Liver (tissue), 9 donors: Measurements from ENCODE around the gene ITPRID1. TPM values are rescaled to one million over a fixed set of nuclear protein-coding genes. Genes with fewer than 3 reads are reported as not detected.

Experiments used
- DNase-seq: peaks from one replicate; pipeline ENCODE4 v3.0.0-alpha.2; 2017; ENCODE audit warnings: low spot score
- H3K27ac ChIP-seq, 2 donors: one replicate each; pipeline ENCODE4 v1.7.0; 2013; ENCODE audit warnings: inconsistent platforms in 2 of 2, low read length in 2 of 2, control low read depth in 1 of 2, low read depth in 1 of 2, mild to moderate bottlenecking in 1 of 2
- H3K27me3 ChIP-seq, 4 donors: one replicate each; pipeline versions ENCODE4 v1.6.1 to v1.7.0; 2013; ENCODE audit warnings: low read length in 3 of 4, inconsistent platforms in 1 of 4, mild to moderate bottlenecking in 1 of 4, moderate library complexity in 1 of 4; ENCODE audit not compliant: control insufficient read depth in 4 of 4, insufficient read depth in 4 of 4
- H3K36me3 ChIP-seq, 4 donors: one replicate each; pipeline versions ENCODE4 v1.6.1 to v1.7.0; 2013; ENCODE audit warnings: low read length in 3 of 4, mild to moderate bottlenecking in 3 of 4, low read depth in 1 of 4, moderate library complexity in 1 of 4; ENCODE audit not compliant: control insufficient read depth in 4 of 4, insufficient read depth in 3 of 4
- H3K4me1 ChIP-seq, 4 donors: one replicate each; pipeline versions ENCODE4 v1.6.1 to v1.7.0; 2013; ENCODE audit warnings: low read length in 3 of 4, mild to moderate bottlenecking in 3 of 4, moderate library complexity in 1 of 4; ENCODE audit not compliant: control insufficient read depth in 4 of 4, insufficient read depth in 4 of 4
- H3K4me3 ChIP-seq, 3 donors: one replicate each; pipeline versions ENCODE4 v1.6.1 to v1.7.0; 2013; ENCODE audit warnings: low read length in 3 of 3, control low read depth in 1 of 3, low read depth in 1 of 3, mild to moderate bottlenecking in 1 of 3
- H3K9ac ChIP-seq, 2 donors: one replicate each; pipeline ENCODE4 v1.7.0; 2013; ENCODE audit warnings: low read length in 2 of 2, mild to moderate bottlenecking in 2 of 2, moderate library complexity in 2 of 2, control low read depth in 1 of 2, low read depth in 1 of 2
- H3K9me3 ChIP-seq, 4 donors: one replicate each; pipeline versions ENCODE4 v1.6.1 to v1.7.0; 2013; ENCODE audit warnings: low read length in 3 of 4; ENCODE audit not compliant: control insufficient read depth in 4 of 4
- CTCF ChIP-seq: fragments of 150-350 bp; IDR thresholded peaks from 2 replicates; pipeline ENCODE4 v1.5.1; 2017; ENCODE audit warnings: improper control_type of control experiment, low read depth, low read length; ENCODE audit not compliant: missing input control
- EGR1 ChIP-seq, 2 donors: IDR thresholded peaks; 2 replicates each; pipeline ENCODE4 v1.6.1; 2016 to 2018; ENCODE audit warnings: antibody characterized with exemption in 2 of 2, low read depth in 2 of 2
- FOXA2 ChIP-seq: IDR thresholded peaks from 2 replicates; pipeline ENCODE4 v1.6.1; 2016; ENCODE audit warnings: antibody characterized with exemption
- HNF4G ChIP-seq: IDR thresholded peaks from 2 replicates; pipeline ENCODE4 v1.6.1; 2016; ENCODE audit warnings: antibody characterized with exemption
- JUND ChIP-seq, 2 donors: IDR thresholded peaks; 2 replicates each; pipeline ENCODE4 v1.6.1; 2016; ENCODE audit warnings: antibody characterized with exemption in 2 of 2
- MAX ChIP-seq: IDR thresholded peaks from 2 replicates; pipeline ENCODE4 v1.6.1; 2016; ENCODE audit warnings: antibody characterized with exemption
- RAD21 ChIP-seq, 2 donors: IDR thresholded peaks; 2 replicates each; pipeline ENCODE4 v1.6.1; 2016; ENCODE audit warnings: antibody characterized with exemption in 2 of 2, mild to moderate bottlenecking in 2 of 2
- REST ChIP-seq: IDR thresholded peaks from 2 replicates; pipeline ENCODE4 v1.6.1; 2016; ENCODE audit warnings: antibody characterized with exemption, mild to moderate bottlenecking
- RXRA ChIP-seq, 2 donors: IDR thresholded peaks; 2 replicates each; pipeline ENCODE4 v1.6.1; 2017 to 2018; ENCODE audit warnings: antibody characterized with exemption in 2 of 2, mild to moderate bottlenecking in 1 of 2
- TAF1 ChIP-seq: conservative IDR thresholded peaks from 2 replicates; pipeline ENCODE4 v1.6.1; 2016; ENCODE audit warnings: antibody characterized with exemption, mild to moderate bottlenecking
- ZBTB33 ChIP-seq: IDR thresholded peaks from 2 replicates; pipeline ENCODE4 v1.6.1; 2016; ENCODE audit warnings: antibody characterized with exemption
- WGBS: extraction: QIAGEN DNeasy Blood & Tissue Kit; methylation state at CpG from one replicate; pipeline ENCODE4 v1.1.7; 2013; 5-methylcytosine and 5-hydroxymethylcytosine counted together
- polyA plus RNA-seq, 2 donors: library from polyadenylated mRNA; stranded (reverse) in 1 of 2; unstranded in 1 of 2; fragments of 200-250 nt in 1 of 2; fragments of >200 nt in 1 of 2; fragmentation: Nextera tagmentation in 1 of 2; extraction: Ambion mirVana in 1 of 2; gene quantifications; one replicate each; pipeline versions ENCODE4 v1.2.1 to v1.2.3, GENCODE V29; 2013 to 2015
- total RNA-seq, 2 donors: library from RNA; depleted of rRNA; stranded (reverse); fragments of >200 nt; gene quantifications; one replicate each; pipeline ENCODE4 v1.2.3, GENCODE V29; 2014
- TF ChIP-seq, protein P1 (sequence below): IDR thresholded peaks from 2 replicates; pipeline ENCODE4 v1.6.1; 2016; ENCODE audit warnings: antibody characterized with exemption
- donor health status: healthy.
- donor health status: healthy.
- donor health status: healthy.
- donor health status: healthy.
- donor health status: healthy.

Gene ITPRID1
- total and polyA plus RNA-seq, 4 donors = not detected

- TF ChIP-seq ZBTB33 = no peak
Measured at GRCh38 chr7:31699050-31699449, 185.2 kb downstream of the ITPRID1 start (continued).

DNA sequence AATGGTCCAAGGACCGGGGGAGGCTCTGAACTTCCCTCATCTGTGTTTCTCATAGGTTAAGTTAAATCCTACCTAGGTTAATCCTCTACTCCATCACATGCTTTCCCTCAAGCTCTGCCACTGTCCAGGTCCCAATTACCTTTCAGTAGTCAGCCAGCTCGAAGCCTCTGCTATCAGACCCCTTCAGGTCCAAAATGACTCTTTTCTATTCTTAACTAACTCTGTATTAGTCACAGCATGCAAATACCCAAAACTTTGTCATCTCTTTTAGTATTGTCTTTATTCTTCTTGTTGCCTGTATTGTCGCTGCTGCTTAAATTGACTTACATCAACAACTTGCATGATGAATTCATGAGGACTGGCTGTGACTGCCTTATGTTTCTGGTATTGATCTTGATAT lies 188.5 kb downstream of the ITPRID1 start:
- no peaks in the 10 kb centered on the region for H3K4me1 ChIP-seq
- no peaks in the 10 kb centered on the region for H3K36me3 ChIP-seq
- no peak for TF ChIP-seq HNF4G
- no peak for TF ChIP-seq MAX
- no peak for TF ChIP-seq REST
- no peak for TF ChIP-seq JUND (IDR thresholded peaks at IDR 0.05)
- no peak for TF ChIP-seq FOXA2
- no peak for TF ChIP-seq RAD21 (IDR thresholded peaks at IDR 0.05)
- TF ChIP-seq CTCF = no peak
- no peak for TF ChIP-seq EGR1 (IDR thresholded peaks at IDR 0.05; ENCODE audit: low read depth in 2 of 2)
- no peak for TF ChIP-seq RXRA (IDR thresholded peaks at IDR 0.05)
- H3K9ac ChIP-seq = no peak overlapping the region
- H3K4me3 ChIP-seq = no peak overlapping the region
- 71% methylated on average over 3 of the region's 3 CpGs for WGBS
- H3K9me3 ChIP-seq = peaks cover 0 to 2% (median 0%) of the 10 kb centered on the region in 4 donors
- no peak overlapping the region for H3K27ac ChIP-seq
- peaks cover 0 to 5% (median 2%) of the 10 kb centered on the region in 4 donors for H3K27me3 ChIP-seq
- no peak for DNase-seq

DNA sequence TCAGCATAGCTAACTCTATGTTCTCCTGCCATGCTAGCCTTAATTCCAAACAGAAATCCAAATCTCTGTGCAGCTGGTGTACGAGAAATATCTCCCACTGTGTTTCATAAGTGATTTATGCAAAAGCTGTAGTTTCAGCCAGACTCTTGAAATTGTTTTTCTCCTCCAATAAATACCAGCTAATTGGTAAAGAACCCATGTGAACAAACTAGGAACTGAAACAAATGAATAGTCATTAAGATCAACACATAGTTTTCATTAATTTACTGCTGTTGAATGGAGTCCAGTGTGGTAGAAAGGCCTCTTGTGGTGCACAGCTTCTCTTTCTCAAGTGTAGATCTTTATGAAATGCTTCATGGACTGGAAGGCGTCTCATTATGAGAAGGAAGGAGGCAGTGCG lies 191.5 kb downstream of the ITPRID1 start:
- no peak for DNase-seq
- Histone ChIP-seq H3K36me3 (no peaks in the 10 kb centered on the region), H3K9me3 (peaks cover 0 to 2% (median 0%) of the 10 kb centered on the region in 4 donors), H3K27ac (no peak overlapping the region), H3K9ac (no peak overlapping the region), H3K4me3 (no peak overlapping the region), H3K27me3 (peaks cover 0 to 4% (median 2%) of the 10 kb centered on the region in 4 donors), H3K4me1 (no peaks in the 10 kb centered on the region)
- TF ChIP-seq, protein P1, sequence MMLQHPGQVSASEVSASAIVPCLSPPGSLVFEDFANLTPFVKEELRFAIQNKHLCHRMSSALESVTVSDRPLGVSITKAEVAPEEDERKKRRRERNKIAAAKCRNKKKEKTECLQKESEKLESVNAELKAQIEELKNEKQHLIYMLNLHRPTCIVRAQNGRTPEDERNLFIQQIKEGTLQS = no peak
- no peak for TF ChIP-seq TAF1
- 77% methylated on average over 3 of the region's 3 CpGs for WGBS
